HG03159 (cell line): Measurements from ENCODE around the gene PTGS1.
"Not testable (repeated sequence)": the region's sequence is repeated elsewhere in the genome, so short reads cannot be mapped to it uniquely, and the experiment has no call there.

ENCODE experiments used
- ATAC-seq: cut with Tn5 transposase; IDR thresholded peaks from one replicate; pipeline ENCODE4 v1.9.1; 2021; ENCODE audit warnings: mild to moderate bottlenecking, moderate library complexity; ENCODE audit not compliant: unreplicated experiment

The PTGS1 gene

DNA sequence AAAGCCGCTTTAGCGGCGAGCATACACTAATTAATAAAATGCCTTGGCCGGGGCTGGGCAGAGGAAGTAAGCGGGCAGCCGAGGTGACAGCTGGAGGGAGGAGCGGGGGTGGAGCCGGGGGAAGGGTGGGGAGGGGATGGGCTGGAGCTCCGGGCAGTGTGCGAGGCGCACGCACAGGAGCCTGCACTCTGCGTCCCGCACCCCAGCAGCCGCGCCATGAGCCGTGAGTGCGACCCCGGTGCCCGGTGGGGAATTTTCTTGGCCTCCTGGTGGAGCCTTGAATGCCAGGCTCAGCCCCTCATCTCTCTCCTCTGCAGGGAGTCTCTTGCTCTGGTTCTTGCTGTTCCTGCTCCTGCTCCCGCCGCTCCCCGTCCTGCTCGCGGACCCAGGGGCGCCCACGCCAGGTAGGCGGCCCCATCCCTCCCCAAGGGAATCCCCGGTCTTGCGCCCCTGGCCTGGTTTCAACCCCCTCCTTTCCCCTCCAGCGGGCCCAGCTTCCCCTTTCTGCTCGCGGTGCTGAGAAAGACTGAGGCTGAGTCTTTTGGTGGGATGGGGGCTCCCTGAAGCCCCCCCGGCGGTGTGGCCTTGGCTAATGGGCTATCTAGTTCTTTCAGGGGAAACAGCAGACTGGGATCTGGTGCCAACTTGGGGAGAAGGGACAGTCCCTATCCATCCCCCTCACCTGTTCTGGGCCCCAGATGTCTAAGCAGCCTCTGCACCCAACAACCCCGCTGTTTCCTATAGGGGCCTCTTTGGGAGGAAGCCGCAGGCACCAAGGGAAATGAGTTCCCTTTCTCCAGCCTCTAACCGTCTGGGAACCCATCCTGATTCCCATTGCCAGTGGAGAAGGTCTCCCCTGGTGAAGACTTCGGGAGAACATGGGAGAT is at the start of gene PTGS1:
Gene PTGS1 (plus strand): TSS at position 156 of the 887 bp plus-strand sequence. CDS start 61 bp downstream, at position 217.
- peak; percentile 46 for ATAC-seq

DNA sequence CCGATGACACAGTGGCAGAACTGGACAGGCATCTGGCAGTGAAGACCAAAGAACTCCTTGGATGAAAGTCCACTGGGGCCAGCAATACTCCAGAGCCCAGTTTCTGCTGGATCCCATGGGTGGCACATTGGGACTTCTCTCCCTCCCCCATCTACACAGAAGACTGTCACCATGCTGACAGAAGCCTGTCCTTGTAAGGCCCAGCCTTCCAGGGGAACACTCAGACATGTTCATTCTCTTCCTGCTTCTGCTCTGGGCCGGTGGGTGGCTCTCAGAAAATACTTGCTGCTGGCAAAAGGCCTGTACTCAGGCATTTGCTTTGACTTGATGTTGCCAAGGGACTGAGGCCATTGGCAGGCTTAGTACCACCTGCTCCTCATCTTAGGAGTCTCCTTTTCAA is 48.3 kb upstream of the PTGS1 start:
- ATAC-seq = no peak

DNA sequence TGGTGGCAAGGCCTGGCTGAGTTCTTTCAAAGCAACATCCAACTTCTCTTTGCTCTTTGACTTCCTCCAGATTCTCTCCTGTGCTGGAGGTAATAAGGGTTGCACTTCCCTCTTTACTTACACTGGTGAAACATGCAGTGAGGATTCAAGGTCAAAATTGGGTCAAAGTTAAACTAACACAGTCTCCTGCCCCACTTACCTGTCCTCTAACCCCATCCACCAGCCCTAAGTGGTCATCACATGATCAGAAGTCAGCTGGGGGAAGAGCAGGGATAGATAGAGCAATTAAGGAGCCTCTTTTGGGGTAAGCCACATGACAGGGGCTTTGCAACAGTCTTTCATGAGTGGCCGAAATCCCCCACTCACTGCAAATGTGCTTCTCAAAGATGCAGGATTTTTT is 46.2 kb upstream of the PTGS1 start:
- not testable (repeated sequence) for ATAC-seq

- ATAC-seq = no peak
Observed at GRCh38 chr9:122325124-122325523, 45.7 kb upstream of the PTGS1 start.

GRCh38 chr9:122327175-122327574 is 43.6 kb upstream of the PTGS1 start:
- ATAC-seq = no peak

- no peak for ATAC-seq
Observed at GRCh38 chr9:122329597-122329996, 41.2 kb upstream of the PTGS1 start.

- not testable (repeated sequence) for ATAC-seq
Observed at GRCh38 chr9:122330466-122330865, 40.4 kb upstream of the PTGS1 start.

GRCh38 chr9:122331523-122331927 is 39.3 kb upstream of the PTGS1 start:
- ATAC-seq = no peak

DNA sequence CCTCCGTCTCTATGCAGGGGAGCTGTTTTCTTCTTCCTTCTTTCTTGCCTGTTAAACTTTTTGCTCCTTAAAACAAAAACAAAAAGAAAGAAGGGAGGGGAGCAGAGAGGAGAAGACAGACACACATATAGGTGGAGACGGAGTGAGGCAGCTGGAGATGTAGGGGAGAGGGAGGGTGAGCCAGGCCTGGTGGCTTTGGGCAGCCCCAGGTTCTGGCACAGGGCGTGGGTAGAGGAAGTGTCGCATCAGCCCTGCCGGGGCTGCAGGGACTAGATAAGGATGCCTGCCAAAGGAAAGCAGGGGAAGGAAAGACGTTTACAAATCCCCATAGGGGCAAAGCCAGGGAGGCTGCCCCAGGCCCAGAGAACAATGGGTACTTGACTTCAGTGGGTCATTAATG is 38.7 kb upstream of the PTGS1 start:
- no peak for ATAC-seq

- ATAC-seq = no peak
Observed at GRCh38 chr9:122332644-122333043, 38.2 kb upstream of the PTGS1 start.

DNA sequence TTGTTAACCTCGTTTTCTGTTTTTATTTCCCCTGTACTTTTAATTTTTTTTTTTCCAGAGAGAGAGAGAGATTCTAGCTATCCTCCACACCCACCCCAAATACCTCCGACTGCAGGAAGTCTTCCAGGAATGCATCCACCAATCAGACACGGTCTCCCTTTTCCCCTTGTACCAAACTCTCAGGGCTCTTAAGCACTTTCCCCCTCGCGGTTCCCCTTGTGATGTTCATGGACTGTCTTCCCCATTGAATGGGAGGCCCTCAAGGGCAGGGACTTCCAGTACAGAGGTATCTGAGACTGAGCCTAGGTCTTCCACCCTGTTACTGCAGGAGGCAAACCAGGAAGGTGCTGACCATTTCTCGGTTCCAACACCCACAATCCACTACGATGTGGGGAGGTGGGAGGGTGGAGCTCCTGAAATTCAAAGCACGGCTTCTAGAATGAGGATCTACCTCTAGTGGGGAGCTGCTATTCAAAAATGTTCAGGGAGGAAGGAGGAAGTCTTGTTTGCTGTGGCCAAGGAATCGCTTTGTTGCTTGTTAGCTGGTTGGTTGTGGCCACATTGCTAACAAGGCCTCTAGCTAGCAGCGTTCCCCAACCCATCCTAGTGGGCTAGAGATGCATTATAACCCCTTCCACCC is 37.5 kb upstream of the PTGS1 start:
- no peak for ATAC-seq

- ATAC-seq = no peak
Observed at GRCh38 chr9:122334916-122335315, 35.9 kb upstream of the PTGS1 start.

- no peak for ATAC-seq
Observed at GRCh38 chr9:122336189-122336588, 34.6 kb upstream of the PTGS1 start.

DNA sequence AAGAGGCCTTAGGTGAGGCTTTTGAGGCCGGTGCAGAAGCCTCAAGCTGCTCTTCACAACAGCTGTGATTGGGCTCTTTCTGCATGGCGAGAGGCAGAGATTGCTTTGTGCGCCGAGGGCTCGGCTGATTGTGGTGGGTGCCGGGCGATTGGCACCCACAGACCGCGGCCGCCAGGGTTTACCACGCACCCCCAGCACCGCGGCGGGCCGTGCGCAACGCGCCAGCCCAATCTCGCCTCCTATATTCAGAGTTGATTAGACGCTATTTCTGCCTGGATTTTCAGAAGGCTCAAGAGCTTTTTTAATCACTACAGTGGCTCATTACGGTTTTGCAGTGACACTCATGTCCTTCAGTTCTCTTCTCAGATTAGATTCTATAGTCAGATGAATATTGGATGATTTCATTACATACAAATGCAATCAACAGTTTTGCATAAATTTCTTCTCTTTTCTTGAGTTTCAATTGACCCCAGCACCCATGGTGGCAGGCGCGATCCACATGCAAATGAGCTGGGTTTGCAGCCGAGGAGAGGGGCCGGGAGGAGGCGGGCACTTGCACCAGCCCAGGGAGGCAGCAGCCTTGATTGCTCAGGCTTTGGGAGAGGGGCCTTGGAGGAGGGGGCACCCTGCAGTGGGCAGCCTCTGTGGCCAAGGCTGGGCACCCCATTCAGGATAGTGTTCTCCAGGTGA is 33.8 kb upstream of the PTGS1 start:
- ATAC-seq = no peak

DNA sequence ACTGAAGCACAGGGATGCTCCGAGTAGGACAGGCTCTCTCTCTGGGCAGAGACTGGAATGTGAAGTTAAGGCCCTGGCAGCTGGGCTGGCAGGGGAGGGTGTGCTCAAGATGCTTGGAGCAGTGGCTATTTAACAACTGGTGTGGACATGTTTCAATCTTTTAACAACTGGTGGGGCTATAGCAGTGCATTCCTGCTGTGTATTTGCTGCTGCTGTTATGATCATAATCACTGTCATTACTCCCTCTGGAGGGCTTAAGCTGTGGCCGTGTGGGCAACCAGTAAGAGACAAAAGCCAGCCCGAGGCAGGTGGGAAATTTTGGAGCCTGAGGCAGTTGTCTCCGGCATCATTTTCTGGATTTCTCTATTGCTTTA is 33.3 kb upstream of the PTGS1 start:
- ATAC-seq = no peak

GRCh38 chr9:122338536-122338935 is 32.3 kb upstream of the PTGS1 start:
- ATAC-seq = no peak

DNA sequence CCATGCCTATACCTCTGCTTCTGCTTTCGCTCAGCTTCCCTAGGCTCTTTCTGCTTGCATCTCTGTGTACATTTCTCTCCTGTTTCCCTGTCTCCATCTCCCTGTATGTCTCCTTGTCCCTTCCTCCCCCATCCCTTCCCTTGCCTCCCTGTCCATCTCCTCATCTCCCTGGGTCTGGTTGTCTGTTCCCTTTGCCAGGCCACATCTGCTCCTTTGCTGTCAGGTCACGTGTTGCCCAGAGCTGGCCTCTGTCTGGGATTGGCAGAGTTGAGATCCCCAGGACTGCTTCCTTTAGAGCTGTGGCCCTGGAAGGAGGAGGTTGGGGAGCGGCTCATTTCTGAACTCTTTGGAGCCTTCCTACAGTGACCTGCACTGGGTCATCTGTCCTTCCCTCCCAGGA is 31.8 kb upstream of the PTGS1 start:
- no peak for ATAC-seq

- no peak for ATAC-seq
Observed at GRCh38 chr9:122339579-122339978, 31.2 kb upstream of the PTGS1 start.

DNA sequence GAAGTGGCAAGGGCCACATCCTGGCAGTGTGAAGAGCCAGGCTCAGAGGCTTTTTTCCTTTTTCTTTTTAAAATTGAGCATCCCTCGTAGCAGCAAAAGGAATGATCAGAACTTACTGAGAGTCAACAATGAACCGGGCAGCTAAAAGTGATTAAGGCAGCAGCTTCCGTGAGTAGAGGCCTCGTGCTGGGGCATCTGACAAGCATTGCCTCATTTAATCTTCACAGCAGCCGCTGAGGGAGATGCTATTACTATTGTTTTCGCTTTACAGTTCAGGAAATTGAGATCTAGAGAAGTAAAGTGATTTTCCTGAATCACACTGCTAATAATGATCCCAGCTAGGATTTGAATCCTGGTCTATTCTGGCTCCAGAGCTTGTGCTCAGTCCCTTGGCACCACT is 30.7 kb upstream of the PTGS1 start:
- ATAC-seq = no peak

DNA sequence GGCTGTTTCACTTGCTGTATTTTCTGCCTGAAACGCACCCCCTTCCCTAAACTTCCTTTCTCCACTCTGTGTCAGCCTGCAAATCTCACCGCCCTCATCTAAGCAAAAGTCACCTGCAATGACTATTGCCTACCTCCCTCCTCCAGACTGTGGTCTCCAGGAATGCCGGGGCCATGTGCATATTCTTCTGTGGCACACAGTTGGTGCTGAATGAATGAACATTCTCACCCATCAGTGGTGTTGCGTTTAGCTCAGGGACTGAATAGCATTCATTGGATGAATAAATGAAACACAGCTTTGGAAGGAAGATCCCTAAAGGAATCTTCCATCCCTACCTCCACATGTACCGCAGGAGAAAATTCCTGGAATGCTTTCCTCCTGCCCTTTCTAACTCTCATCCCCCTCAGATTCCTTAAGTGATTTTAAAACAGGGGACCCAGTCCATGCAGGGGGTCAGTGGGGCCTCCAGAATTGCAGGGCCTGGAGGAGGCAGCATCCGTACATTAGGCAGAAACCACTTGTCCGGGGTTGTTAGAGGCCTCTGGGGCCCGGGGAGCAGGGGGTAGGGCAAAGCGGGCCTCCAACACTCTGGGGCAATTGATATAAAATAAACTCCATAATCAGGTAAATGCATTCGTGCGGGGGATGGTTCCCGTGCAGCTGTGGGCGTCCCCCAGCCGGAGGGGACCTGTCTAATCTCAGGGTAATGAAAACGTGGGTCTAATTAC is 28.3 kb upstream of the PTGS1 start:
- no peak for ATAC-seq
